ENCODE results near the gene CT47A1.
"Not testable (repeated sequence)": the region's sequence is repeated elsewhere in the genome, so short reads cannot be mapped to it uniquely, and the experiment has no call there.

The CT47A1 gene

DNA sequence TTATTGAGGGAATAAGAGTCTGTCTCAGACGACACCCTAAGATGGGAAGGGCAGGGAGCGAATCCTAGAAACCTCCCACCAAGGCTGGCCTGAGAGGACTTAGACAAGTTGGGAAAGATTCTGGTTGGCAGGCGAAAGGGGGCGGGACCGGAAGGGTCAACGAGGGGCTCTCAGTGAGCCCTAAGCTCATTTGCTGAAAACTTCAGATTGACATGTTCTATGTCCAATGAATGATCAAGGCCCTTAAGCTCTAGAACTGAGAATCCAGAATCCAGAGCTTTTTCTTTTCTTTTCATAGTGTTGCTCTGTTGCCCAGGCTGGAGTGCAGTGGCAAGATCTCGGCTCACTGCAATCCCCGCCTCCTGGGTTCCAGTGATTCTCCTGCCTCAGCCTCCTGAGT is at the start of gene CT47A1:
CT47A1 (minus strand) TSS at position 101 of the 400 bp plus-strand sequence. CDS start 231 bp downstream, outside the sequence.
- DNase-seq (ENCODE audit: low read depth in 2 of 2): not testable (repeated sequence)

DNA sequence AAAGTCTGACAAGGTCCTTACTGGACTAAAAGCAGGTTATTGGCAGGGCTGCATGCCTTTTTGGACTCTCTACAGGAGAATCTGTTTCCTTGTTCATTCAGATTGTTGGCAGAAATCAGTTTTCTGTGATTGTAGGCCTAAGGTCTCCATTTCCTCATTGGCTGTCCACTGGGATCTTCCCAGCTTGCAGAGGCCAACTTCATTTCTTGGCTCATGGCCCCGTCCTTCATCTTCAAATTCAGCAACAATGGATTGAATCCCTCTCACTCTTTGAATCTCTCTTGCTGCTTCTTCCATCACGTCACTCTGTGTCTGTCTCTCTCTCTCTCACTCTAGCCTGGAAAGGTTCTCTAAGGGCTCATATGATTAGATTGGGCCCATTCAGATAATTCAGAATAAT is 47.0 kb upstream of the CT47A1 start:
- no peak for DNase-seq (ENCODE audit: low read depth in 2 of 2)

DNA sequence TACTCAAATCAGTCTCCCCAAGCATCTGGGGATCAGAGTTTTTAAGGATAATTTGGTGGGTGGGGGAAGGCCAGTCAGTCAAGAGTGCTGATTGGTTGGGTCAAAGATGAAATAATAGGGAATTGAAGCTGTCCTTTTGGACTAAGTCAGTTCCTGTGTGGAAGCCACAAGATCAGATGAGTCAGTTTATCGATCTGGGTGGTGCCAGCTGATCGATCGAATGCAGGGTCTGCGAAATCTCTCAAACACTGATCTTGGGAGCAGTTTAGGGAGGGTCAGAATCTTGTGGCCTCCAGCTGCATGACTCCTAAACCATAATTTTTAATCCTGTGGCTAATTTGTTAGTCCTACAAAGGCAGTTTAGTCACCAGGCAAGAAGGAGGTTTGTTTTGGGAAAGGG is 44.5 kb upstream of the CT47A1 start:
- DNase-seq (ENCODE audit: low read depth in 2 of 2): no peak

DNA sequence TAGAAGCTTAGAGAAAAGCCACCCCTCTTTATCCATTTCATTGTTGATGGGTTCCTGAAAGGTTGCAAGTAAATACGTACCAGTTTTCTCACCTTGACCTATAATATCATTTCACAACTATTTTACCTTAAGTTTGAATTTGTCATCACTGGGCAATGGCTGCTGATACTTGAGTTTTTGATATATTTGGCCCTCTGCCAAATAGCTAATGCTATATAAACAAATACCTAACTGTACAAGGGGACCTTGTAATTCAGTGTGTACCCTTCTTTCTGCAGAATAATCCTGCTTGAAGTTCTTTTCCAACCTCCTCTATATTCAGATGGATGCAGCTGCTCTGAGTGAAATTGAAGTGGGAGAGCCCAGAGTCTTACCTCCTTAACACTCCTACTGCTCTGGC is 42.9 kb upstream of the CT47A1 start:
- no peak for DNase-seq (ENCODE audit: low read depth in 2 of 2)

DNA sequence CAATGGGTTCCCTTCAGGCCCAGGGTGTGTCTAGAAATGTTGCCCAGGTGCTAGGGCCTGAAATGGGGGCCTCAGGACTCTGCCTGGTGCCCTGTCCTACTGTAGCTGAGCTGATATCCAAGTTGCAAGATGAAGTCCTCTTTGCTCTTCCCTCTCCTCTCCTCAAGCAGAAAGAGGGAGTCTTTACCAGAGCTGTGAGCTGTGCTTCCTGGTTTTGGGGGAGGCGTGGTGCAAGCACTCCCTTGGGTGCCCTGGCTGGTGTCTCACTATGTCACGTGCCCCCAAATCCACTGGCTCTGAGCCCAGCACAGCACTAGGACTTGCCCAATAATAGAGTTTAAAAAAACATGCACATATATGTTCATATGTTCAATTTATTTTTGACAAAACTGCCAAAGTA is 29.3 kb upstream of the CT47A1 start:
- DNase-seq (ENCODE audit: low read depth in 2 of 2): no peak

DNA sequence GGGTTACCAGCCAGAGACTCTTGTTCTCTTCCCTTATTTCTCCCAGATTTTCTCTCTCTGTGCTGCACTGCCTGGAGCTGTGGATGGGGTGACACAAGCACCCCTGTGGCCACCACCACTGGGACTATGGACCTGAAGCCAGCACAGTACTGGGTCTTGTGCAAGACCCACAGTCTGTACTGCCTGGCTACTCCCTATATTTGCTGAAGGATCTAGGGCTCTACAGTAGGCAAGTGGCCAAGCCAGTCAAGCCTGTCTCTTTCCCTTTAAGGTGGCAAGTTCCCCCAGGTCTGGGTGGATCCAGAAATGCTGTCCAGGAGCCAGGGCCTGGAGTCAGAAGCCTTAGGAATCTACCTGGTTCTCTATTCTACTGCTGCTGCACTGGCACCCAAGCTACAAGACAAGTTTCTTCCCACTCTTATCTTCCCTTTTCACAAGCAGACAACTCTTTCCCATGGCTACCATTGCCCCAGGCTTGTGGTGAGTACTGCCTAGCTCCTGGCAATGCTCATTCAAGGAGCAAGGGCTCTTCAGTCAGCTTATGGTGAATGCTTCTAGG is 28.4 kb upstream of the CT47A1 start:
- DNase-seq (ENCODE audit: low read depth in 2 of 2): no peak

DNA sequence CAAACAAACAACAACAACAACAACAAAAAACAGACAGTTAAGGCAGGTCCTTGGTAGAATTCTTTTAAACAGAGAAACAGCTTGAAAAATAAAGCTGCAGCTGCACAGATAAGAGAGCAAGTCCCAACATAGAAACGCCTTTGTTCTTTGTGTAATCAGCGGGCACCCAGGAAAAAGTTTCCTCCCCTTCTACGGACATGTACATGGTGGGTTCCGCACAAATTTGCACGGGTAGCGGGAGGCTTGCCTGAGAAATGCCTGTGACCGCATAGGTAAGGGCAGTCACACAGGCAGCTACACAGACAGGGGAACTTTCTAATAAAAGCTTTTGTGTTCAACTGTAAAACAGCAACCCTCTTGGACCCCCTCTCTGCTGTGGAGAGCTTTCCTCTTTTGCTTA is 25.7 kb upstream of the CT47A1 start:
- DNase-seq (ENCODE audit: low read depth in 2 of 2): no peak

DNA sequence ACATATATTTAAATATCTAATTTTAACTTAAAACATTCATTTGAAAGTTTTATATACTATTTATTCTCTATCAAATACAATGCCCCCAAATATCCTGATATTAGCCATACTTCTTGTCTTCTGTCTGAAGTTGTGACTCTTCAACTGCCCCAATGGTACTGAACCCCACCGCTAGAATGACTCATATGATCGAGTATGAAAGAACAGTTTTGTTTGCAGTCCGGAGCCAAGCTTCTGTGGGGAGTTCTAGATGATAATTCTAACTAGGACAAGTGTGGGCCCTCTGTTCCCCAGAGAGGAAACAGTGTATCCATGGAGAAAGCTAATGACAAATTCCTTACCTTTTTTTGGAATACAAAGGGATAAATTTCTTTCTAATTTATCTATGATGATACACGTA is 24.7 kb upstream of the CT47A1 start:
- DNase-seq (ENCODE audit: low read depth in 2 of 2): no peak

DNA sequence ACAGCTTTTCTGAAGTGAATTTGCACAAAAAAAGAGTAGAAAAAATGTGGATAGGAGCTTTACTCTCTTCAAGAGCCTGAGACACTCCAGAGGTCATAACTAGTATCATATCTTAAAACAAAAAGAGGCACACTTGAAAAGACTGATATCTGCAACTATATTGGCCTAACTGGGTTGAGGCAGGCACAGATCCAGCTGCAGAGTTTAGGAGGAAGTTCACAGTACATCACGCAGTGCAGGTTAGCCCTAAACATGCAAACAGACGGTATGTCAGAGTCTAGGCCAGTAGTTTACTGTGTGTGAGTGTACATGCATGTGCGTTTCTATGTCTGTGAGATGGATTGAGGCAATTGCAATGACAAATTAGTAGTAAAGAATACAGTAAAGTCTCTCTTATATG is 24.2 kb upstream of the CT47A1 start:
- no peak for DNase-seq (ENCODE audit: low read depth in 2 of 2)

DNA sequence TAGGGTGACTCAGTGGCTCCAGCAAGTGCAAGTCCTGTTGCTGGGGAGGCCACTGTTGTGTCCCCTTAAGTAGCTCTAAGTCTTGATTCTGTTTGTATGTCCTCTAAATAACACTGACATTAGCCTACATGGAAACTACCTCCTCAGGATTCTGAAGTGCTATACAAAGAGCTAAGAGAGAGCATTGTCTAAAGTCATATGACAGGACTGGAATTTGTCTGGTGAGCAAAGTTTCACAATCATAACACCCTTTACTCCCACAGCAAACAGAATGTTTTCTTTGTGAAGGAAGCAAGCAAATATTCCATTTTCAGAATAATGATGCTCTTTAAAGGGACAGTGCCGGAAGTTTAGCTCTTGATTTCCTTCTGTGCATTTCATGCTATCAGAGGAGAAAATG is 23.4 kb upstream of the CT47A1 start:
- no peak for DNase-seq (ENCODE audit: low read depth in 2 of 2)

DNA sequence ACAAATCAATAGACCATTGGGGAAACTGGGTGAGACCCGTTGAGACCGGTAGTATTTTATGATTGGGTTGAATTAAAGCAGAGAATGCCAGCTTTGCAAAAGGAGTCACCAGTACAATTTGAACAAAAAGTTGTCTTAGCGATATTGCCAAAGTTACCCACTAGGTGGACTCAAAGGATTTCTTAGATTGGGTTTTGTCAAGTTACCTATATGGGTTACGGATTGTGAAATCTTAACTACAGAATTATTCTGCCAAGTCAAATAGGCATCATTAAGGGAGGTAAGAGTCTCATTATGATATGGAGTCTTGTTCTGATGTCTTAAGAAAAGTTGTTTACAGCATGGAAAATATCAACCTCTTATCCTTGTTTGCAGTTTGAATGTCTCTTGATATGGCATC is 15.0 kb upstream of the CT47A1 start:
- DNase-seq (ENCODE audit: low read depth in 2 of 2): no peak

DNA sequence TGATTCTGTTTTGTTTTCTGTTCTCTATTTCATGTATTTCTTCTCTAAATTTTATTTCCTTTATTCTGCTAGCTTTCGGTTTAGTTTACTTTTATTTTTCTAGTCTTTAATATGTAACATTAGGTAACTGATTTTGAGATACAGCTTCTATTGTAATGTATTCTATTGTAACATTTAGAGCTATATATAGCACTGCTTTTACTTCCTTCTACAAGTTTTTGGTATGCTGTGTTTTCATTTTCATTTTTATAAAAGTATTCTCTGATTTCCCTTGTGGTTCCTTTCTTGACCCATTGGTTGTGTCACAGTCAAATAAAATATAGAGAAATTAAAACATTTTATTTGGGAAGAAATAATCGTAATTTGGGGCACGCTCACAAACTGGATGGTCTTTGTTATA is 13.9 kb upstream of the CT47A1 start:
- no peak for DNase-seq (ENCODE audit: low read depth in 2 of 2)

DNA sequence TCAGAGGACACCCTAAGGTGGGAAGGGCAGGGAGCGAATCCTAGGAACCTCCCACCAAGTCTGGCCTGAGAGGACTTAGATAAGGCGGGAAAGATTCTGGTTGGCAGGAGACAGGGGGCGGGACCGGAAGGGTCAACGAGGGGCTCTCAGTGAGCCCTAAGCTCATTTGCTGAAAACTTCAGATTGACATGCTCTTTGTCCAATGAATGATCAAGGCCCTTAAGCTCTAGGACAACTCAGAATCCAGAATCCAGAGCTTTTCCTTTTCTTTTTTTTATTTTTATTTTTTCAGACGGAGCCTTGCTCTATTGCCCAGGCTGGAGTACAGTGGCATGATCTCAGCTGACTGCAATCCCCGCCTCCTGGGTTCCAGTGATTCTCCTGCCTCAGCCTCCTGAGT is 29.1 kb downstream of the CT47A1 start, which contains the start of gene CT47A7:
CT47A7 (minus strand) TSS at position 101 of the 400 bp plus-strand sequence. CDS start 255 bp downstream, outside the sequence.
- not testable (repeated sequence) for DNase-seq (ENCODE audit: low read depth in 2 of 2)
